NCI-H82 treated with DMSO at 0.1 percent for 48 hours (cell line): ENCODE data around the gene CLDN5.
"Not testable (repeated sequence)": the region's sequence is repeated elsewhere in the genome, so short reads cannot be mapped to it uniquely, and the experiment has no call there.

ENCODE experiments used
- DNase-seq: peaks from one replicate; lab custom pipeline; 2025; ENCODE audit not compliant: unreplicated experiment; lab: John Stamatoyannopoulos, UW

The CLDN5 gene

GRCh38 chr22:19548964-19549363 is 24.8 kb upstream of the CLDN5 start:
- DNase-seq, result no peak

- not testable (repeated sequence) for DNase-seq
Observed at GRCh38 chr22:19548427-19548826, 24.2 kb upstream of the CLDN5 start.

GRCh38 chr22:19547620-19548019 is 23.4 kb upstream of the CLDN5 start:
- no peak for DNase-seq

GRCh38 chr22:19546680-19547079 is 22.5 kb upstream of the CLDN5 start:
- no peak for DNase-seq

GRCh38 chr22:19545935-19546207 is 21.7 kb upstream of the CLDN5 start:
- no peak for DNase-seq

- no peak for DNase-seq
Observed at GRCh38 chr22:19543970-19544708, 19.9 kb upstream of the CLDN5 start.

GRCh38 chr22:19540394-19540793 is 16.2 kb upstream of the CLDN5 start:
- no peak for DNase-seq

- DNase-seq, result no peak
Observed at GRCh38 chr22:19537941-19538488, 13.8 kb upstream of the CLDN5 start.

GRCh38 chr22:19536564-19536963 is 12.4 kb upstream of the CLDN5 start:
- no peak for DNase-seq

GRCh38 chr22:19535001-19535400 is 10.8 kb upstream of the CLDN5 start:
- no peak for DNase-seq

GRCh38 chr22:19533857-19534256 is 9.6 kb upstream of the CLDN5 start:
- no peak for DNase-seq

GRCh38 chr22:19533049-19533626 is 8.9 kb upstream of the CLDN5 start:
- no peak for DNase-seq

- DNase-seq, result not testable (repeated sequence)
Observed at GRCh38 chr22:19531327-19531726, 7.1 kb upstream of the CLDN5 start.

GRCh38 chr22:19530751-19531150 is 6.5 kb upstream of the CLDN5 start:
- no peak for DNase-seq

GRCh38 chr22:19529811-19530210 is 5.6 kb upstream of the CLDN5 start:
- DNase-seq, result no peak

- DNase-seq, result no peak
Observed at GRCh38 chr22:19527861-19528417, 3.7 kb upstream of the CLDN5 start.

- peak; percentile 31 for DNase-seq
Observed at GRCh38 chr22:19527321-19527721, 3.1 kb upstream of the CLDN5 start.

- no peak for DNase-seq
Observed at GRCh38 chr22:19526702-19527111, 2.5 kb upstream of the CLDN5 start.

- DNase-seq, result no peak
Observed at GRCh38 chr22:19526076-19526701, 2.0 kb upstream of the CLDN5 start.

- DNase-seq, result no peak
Observed at GRCh38 chr22:19525666-19526065, 1.5 kb upstream of the CLDN5 start.

GRCh38 chr22:19525116-19525660 is 978 bp upstream of the CLDN5 start:
- DNase-seq, result no peak
